Retinal pigment epithelial cell (primary cell): ENCODE measurements around the gene PLCG2.
"Not testable (repeated sequence)": the region's sequence is repeated elsewhere in the genome, so short reads cannot be mapped to it uniquely, and the experiment has no call there.

Source experiments
- DNase-seq: peaks from one replicate; pipeline ENCODE4 v3.0.0-alpha.2; 2010; ENCODE audit warnings: low read depth
- H3K4me3 ChIP-seq: 2 replicates; pipeline ENCODE4 v1.5.1; 2011; ENCODE audit warnings: mild to moderate bottlenecking, low read length, control low read depth, moderate library complexity
- TF ChIP-seq, protein P1 (sequence below): conservative IDR thresholded peaks from 2 replicates; pipeline ENCODE4 v1.5.1; 2011; ENCODE audit warnings: low read depth, low read length, control low read depth, inconsistent platforms

Gene PLCG2

DNA sequence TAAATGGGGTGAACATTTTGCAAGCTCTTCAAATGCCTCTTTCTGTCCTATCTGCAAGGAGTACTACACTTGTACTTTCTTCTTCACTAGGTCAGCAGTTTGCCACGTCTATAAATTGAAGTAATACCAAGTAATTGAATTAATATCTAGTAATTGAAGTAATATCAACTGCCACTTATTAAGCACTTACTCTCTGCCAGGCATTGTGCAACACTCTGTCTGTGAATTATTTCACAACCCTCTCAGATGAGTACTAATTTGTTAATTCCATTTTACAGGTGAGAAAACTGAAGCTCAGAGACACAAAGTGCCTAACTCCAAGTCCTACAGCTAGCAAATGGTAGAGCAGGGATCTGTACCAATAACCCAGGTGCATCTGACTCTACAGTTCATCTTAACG, 228.1 kb downstream of the PLCG2 start:
- TF ChIP-seq, protein P1, sequence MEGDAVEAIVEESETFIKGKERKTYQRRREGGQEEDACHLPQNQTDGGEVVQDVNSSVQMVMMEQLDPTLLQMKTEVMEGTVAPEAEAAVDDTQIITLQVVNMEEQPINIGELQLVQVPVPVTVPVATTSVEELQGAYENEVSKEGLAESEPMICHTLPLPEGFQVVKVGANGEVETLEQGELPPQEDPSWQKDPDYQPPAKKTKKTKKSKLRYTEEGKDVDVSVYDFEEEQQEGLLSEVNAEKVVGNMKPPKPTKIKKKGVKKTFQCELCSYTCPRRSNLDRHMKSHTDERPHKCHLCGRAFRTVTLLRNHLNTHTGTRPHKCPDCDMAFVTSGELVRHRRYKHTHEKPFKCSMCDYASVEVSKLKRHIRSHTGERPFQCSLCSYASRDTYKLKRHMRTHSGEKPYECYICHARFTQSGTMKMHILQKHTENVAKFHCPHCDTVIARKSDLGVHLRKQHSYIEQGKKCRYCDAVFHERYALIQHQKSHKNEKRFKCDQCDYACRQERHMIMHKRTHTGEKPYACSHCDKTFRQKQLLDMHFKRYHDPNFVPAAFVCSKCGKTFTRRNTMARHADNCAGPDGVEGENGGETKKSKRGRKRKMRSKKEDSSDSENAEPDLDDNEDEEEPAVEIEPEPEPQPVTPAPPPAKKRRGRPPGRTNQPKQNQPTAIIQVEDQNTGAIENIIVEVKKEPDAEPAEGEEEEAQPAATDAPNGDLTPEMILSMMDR = no peak
- no peak for DNase-seq
- no peak overlapping the region for H3K4me3 ChIP-seq

DNA sequence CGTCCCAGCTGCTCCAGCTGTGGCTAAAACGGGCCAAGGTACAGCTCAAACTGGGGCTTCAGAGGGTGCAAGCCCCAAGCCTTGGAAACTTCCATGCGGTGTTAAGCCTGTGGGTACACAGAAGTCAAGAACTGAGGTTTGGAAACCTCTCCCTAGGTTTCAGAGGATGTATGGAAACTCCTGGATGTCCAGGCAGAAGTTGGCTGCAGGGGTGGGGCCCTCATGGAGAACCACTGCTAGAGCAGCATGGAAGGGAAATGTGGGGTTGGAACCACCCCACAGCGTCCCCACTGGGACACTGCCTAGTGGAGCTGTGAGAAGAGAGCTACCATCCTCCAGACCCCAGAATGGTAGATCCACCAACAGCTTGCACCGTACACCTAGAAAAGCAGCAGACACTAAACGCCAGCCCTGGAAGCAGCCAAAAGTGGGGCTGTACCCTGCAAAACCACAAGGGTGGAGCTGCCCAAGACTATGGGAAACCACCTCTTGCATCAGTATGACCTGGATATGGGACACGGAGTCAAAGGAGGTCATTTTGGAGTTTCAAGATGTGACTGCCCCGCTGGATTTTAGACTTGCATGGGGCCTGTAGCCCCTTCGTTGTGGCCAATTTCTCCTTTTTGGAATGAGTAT, 230.0 kb downstream of the PLCG2 start:
- TF ChIP-seq, protein P1 = no peak
- DNase-seq = no peak
- H3K4me3 ChIP-seq = no peak overlapping the region

DNA sequence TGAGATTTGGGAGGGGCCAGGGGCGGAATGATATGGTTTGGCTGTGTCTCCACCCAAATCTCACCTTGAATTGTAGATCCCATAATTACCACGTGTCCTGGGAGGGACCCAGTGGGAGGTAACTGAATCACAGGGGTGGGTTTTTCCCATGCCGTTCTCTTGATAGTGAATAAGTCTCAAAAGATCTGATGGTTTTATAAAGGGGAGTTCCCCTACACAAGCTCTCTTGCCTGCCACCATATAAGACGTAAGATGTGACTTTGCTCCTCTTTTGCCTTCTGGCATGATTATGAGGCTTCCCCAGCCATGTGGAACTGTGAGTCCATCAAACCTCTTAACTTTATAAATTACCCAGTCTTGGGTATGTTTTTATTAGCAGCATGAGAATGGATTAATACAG, 230.7 kb downstream of the PLCG2 start:
- H3K4me3 ChIP-seq, DNase-seq: not testable (repeated sequence)

DNA sequence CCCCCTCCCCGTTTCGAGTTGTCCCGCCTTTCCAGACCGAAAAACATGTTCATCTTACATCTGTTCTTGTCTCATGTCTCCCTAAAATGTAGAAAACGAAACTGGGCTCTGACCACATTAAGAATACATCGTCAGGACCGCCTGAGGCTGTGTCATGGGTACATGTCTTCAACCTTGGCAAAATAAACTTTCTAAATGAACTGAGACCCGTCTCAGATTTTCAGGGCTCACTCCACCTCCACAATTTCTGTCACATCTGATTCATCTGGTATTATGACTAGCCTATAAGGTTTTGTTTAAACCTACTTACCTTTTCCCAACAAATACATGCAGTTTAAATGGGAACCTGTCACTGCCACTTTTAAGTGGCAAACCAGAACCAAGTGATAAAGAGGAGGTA, 231.6 kb downstream of the PLCG2 start:
- TF ChIP-seq, protein P1 = no peak
- H3K4me3 ChIP-seq = no peak overlapping the region
- DNase-seq = no peak

DNA sequence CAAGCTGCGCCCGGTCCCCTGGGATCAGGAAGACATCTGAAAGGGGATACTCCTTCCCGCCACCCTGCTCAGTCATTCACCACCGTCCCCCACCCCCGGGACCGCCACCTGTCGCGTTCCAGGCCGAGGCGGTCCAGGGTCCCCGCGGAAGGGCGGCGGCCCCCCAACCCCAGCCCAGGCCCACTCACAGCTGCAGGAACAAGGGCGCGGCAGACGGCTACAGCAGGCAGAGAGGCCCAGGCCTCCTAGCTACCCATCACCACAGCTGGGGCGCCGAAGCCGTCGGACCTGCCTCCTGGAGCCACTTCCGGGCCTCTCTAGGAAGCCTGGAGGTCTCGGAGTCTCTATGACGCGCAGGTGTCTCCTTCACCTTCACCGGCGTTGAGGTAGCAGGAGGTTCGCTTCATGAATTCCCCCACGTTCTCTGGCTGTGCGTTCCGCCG, 232.1 kb downstream of the PLCG2 start, which contains the start of gene SDR42E1:
SDR42E1 (minus strand) TSS at position 272 of the 443 bp plus-strand sequence. CDS start 10,612 bp downstream, outside the sequence.
- TF ChIP-seq, protein P1 = no peak
- DNase-seq = no peak
- no peak within 1 kb of the TSS for H3K4me3 ChIP-seq
